Fibroblast of the aortic adventitia (primary cell): ENCODE measurements around the gene SLC44A4. TPM values are rescaled to one million over a fixed set of nuclear protein-coding genes. Genes with fewer than 3 reads are reported as not detected.

Experiments
- DNase-seq: peaks from one replicate; pipeline ENCODE4 v3.0.0-alpha.2; 2010; ENCODE audit warnings: low read depth
- H3K4me3 ChIP-seq: 2 replicates; pipeline ENCODE4 v1.5.1; 2011; ENCODE audit warnings: low read depth, mild to moderate bottlenecking, control low read depth, low read length, moderate library complexity
- CTCF ChIP-seq: IDR thresholded peaks from 2 replicates; pipeline ENCODE4 v1.5.1; 2011; ENCODE audit warnings: mild to moderate bottlenecking, low read length, control low read depth, inconsistent platforms; ENCODE audit not compliant: insufficient read depth
- total RNA-seq: library from RNA; depleted of rRNA; stranded (reverse); fragments of >200 nt; gene quantifications from 2 replicates; pipeline ENCODE4 v1.2.3, GENCODE V29; 2012; ENCODE audit warnings: low replicate concordance

SLC44A4 gene
- total RNA-seq, 1 donor = 0.27 TPM

- DNase-seq = no peak
- TF ChIP-seq CTCF = no peak
- H3K4me3 ChIP-seq = peak overlapping the region; percentile 96
Observed at GRCh38 chr6:31837369-31838113, 41.3 kb downstream of the SLC44A4 start.

DNA sequence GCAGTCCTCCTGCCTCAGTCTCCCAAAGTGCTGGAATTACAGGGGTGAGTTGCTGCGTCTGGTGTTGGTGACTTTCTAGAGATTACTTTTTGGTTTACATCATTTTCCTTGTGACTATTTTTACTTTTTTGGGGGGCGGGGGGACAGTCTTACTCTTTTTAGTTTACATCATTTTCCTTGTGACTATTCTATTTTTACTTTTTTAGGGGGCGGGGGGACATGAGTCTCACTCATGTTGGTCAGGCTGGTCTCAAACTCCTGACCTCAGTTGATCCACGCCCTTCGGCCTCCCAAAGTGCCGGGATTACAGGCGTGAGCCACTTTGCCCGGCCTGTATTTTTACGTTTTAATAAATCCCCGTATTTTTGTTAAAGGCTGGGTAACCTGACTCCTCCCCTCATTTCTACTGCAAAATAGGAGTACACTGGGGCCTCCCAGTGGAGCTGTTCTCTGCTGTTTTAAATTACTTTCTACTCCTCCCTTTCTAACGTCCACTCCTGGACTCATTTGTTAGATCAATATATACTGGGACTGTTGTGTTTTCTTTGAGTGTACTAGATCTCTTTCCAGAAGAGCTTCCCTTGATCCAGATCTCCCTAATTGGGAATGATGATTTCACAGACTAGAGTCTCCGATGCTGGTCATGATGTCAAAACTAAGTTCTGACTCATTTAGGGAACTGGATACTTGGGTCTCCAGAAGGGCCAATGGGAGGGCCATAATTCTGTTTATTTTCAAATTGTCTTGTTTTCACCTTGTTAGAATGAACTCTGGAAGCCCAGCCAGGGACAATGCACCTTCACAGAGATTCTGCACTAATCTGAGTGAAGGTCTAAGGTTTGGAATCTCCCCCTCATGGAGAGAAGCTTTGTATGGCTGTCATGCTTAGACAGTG lies 42.1 kb downstream of the SLC44A4 start:
- peak; percentile 61 for DNase-seq
- peak overlapping the region; percentile 96 for H3K4me3 ChIP-seq

DNA sequence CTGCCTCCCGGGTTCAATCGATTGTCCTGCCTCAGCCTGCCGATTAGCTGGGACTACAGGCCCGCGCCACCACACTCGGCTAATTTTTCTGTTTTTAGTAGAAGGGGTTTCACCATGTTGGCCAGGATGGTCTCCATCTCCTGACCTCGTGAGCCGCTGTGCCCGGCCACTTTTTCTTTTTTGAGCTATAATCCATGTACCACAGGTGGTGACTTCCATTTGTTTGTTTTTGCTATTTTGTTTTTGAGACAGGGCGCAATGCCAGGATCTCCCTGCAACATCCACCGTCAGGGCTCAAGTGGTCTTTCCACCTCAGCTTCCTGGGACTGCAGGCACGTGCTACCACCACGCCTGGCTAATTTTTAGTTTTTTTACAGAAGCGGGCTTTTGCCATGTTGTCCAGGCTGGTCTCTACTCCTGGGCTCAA lies 42.7 kb downstream of the SLC44A4 start:
- DNase-seq = no peak
- H3K4me3 ChIP-seq = peak overlapping the region; percentile 96
- no peak for TF ChIP-seq CTCF

More for the DNA sequence above, 42.1 kb downstream of the SLC44A4 start:
- peak; percentile 14 for TF ChIP-seq CTCF

DNA sequence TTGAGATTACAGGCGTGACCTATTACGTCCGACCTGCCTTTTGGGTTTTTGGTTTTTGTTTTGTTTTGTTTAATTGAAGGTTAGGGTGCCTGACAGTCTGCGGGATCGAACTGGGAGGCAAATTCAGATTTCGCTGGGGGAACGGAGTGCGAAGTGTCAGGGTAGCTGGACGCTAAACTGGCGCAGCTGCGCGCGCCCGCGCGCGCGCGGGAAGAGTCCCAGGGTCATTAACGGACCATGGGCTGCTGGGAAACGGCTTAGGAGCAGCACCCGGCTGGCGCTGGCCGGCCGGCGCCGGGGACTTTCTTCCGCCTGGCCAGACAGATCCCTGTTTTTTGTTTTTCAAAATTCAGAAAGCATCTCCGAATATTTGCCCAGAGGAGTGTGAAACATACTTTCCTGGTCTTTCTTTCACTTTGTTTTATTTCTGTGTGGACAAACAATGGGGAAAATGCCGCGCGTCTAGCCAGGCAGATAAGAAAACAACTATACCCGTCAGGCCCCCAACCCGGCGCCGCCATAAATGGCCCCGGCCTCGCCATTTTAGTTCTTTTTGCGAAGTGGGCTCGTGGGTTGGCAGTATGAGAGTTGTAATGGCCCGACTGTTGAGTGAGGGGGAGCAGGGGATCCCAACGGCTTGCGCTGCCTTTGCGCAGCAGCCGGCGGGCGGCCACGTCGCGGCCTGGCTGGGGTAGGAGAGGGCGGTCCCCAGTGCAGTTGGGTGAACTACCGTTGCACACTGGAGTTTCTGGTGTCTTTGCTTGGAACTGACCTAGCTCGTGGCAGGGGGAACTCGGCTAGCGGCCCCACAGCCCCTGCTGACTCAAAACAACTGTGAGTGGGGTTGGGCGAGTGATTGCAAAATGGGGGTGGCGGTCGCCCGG lies 44.2 kb downstream of the SLC44A4 start:
- TF ChIP-seq CTCF = no peak
- DNase-seq = peak; percentile 86
- peak overlapping the region; percentile 96 for H3K4me3 ChIP-seq

DNA sequence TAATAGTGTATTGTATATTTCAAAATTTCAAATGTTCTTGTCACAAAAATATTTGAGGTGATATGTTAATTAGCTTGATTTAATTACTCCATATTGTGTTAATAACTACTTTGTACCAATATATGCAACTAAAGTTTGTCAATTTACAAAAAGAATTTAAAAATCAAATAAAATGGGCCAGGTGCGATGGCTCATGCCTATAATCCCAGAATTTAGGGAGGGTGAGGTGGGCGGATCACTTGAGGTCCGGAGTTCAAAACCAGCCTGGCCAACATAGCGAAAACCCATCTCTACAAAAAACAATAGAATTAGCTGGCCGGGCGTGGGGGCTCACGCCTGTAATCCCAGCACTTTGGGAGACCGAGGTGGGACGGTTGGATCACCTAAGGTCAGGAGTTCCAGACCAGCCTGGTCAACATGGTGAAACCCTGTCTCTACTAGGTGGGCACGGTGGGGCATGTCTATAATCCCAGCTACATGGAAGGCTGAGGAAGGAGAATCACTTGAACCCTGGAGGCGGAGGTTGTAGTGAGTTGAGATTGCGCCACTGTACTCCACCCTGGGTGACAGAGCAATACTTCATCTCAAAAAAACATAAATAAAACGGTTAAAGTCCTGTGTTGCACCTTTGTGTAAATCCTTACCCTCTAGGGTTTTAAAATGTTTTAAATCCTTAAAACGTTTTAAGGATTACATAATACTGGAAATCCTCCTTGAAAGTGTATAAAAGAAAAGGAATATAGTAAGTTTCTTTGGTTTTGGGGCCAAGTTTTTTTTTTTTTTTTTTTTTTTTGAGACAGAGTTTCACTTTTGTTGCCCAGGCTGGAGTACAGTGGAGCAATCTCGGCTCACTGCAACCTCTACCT lies 47.2 kb downstream of the SLC44A4 start:
- H3K4me3 ChIP-seq = peak overlapping the region; percentile 85
- peak; percentile 27 for DNase-seq
- TF ChIP-seq CTCF = no peak
